HG03575 (cell line): ENCODE results near the gene SHISA6.
"Not testable (repeated sequence)": the region's sequence is repeated elsewhere in the genome, so short reads cannot be mapped to it uniquely, and the experiment has no call there.

Experiments used
- ATAC-seq: cut with Tn5 transposase; IDR thresholded peaks from one replicate; pipeline ENCODE4 v1.9.1; 2021; ENCODE audit not compliant: unreplicated experiment, insufficient number of reproducible peaks, low FRiP score; ENCODE audit errors: extremely low read depth

Gene SHISA6

DNA sequence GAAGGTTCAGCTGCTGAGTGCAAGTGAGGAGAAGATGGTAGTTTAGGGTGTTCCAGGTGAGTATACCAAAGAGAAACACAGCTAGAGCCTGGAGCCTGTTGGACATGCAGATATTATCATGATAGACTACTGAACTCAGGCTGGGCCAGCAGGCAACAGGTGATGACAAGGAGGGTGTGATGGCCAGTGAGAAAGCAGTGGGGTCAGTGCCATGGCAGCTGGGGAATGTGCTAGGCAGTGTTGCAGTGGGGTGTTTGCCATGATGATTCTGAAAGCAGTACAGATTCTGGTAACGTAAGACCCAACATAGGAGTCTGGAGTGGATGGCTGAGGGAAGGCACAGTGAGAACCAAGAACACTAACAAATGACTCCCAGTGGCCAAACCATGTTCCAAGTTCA lies 57.4 kb downstream of the SHISA6 start:
- no peak for ATAC-seq

DNA sequence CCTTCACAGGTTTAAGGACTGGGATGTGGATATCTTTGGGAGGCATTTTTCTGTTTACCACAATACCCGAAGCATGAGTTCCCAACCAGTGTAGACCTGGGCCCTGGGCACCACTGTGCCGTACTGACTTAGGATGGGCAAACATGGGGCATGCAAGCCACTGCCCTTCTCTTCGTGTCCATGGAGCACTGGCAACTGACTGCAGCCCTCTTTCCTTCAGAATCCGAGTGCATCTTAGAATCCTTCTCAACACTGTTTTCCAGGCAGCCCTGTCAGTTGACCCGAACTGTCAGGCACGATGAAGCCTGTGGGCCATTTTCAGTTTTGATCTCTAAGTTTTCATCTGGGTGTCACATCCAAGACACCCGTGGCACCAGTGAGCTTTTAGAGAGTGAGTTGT lies 59.2 kb downstream of the SHISA6 start:
- no peak for ATAC-seq

DNA sequence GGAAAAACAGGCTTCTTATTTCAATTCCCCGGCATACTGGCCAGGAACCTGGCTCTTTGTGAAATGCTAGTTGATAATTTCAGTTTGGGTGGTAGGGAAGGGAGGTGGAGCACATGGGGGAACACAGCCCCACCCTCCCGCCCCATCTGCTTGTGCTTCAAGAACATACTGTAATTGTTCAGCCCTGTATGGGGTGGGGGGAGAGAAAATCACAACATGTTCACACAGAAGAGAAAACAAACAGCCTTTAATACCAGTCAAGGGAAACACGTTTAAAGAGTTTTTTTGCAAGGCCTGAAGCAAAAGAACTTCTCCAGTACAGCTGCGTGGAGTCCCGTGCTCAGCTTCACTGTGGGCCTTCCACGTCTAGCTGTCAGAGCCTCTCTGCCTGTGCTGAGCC lies 59.7 kb downstream of the SHISA6 start:
- no peak for ATAC-seq

DNA sequence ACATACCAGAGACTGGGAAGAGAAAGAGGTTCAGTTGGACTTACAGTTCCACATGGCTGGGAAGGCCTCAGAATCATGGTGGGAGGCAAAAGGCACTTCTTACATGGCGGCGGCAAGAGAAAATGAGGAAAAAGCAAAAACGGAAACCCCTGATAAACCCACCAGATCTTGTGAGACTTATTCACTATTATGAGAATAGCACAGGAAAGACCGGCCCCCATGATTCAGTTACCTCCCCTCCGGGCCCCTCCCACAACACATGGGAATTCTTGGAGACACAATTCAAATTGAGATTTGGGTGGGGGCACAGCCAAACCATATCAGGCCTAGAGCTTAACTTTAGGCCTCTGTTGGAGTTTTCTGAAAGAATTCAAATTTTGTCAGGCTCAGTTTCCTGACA lies 60.9 kb downstream of the SHISA6 start:
- not testable (repeated sequence) for ATAC-seq

DNA sequence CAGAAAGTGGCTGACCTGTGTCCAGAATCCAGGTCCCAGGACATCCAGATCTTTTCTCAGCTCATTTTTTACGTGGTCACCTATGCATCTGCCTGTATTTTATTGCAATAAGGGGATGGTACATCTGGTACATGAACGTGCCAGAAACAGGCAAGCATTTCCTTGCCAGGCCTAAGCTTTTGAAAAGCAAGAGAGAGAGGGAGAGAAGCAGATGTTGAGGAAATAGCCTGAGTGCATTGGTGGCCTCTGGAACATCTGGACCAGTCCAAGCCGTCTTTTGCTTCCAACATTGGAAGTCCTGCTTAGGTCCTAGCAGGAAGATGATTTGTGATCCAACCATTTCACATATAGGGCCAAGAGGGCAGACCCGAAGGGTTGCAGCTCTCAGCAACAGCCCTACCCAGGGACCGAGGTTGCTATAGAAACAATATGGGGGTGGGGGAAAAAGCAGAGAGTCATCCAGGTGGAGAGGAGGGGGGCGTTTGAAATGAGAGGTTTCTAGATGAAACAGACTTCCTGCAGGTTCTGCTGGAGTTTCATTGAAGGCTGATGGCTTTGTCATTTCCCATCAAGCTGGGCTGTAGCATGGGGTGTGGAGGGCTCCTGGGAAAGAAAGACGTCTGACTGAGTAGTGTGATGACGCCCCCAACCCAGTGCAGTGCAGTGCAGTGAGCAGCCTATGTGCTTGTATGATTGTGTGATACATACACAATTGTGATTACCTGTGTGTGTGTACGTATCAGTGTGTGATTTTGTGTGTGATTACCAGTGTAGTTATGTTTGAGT lies 61.6 kb downstream of the SHISA6 start:
- ATAC-seq, result no peak

DNA sequence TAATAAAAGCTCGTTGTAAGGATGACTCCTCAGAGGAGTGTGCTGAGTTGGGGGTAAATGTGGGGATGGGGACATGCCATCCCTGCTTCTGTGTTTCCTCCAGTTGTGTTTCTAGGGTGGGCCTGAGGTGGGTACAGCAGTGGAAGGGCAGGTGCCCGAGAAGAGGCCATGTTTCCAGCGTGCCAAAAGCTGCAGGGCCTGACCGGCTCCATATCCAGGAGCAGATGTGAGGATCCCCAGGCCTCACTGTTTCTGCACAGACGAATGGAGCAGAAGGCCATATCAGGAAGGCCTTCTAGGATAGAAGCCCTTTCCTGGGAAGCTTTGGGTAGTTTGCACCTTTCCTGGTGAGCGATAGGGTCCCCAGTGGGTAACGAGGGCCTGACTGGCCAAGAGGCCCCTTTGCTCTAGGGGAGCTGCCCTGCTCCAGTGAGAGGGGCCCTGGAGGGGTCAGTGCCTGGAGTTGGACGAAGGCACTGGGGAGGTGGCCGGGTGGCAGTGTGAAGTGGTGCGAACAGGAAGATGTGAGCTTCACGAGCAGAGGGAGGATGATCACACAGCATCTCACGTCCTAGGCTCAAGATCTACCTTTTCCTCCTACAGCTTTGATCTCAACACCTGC lies 62.9 kb downstream of the SHISA6 start:
- no peak for ATAC-seq

DNA sequence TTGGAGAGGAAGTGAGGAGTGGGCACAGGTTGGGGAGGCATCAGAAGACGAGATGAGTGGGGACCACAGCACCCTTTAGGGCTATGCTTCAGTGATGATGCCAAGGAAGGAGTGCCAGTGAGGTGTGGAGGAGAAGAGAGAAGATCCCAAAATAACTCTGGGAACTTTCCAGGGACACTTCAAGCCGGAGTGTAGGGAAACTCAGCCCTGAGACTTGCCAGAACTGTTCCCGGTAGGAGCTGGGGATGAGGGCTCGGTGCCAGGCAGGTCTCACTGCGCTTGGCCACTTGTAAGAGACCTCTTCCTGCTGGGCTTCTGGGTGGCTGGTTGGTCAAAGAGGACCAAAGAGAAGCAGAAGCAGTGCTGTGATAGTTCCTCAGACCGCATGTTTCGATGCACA lies 63.6 kb downstream of the SHISA6 start:
- ATAC-seq, result no peak

DNA sequence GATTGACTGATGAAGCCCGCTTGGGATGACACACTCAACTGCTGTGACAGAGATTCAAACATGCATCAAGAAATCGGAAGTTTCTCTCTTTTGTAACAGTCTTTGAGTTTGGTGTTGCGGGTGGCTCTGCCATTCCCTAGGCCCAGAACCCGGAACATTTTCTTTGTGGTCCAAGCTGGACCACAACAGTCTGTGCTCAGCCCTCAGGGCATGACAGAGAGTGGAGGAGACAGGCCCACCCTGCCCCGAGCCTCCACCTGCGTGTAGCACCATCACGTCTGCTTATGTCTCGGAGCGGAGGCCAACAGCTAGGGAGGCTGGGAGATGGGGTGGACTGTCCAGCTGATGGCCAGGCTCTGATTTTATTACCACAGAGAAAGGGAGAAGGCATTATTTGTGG lies 64.5 kb downstream of the SHISA6 start:
- ATAC-seq, result no peak

DNA sequence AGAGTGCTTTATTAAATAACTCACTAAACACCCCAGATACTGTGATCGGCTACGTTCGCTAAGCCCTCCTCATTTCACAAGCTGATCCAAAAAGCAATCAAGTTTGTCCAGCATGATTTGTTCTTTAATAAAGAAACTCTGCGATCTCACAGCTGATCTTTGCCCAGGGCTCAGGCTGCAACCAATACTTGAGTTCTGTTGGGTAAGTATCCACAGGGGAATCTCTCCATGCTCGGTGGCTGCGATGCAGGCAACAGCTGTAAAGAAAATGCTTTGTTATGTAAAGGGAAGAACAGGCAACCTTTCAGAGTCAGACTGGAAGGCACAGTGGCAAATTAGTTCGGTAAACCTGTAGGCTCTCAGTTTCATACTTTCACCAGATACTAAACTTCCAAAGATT lies 67.5 kb downstream of the SHISA6 start:
- ATAC-seq, result no peak

DNA sequence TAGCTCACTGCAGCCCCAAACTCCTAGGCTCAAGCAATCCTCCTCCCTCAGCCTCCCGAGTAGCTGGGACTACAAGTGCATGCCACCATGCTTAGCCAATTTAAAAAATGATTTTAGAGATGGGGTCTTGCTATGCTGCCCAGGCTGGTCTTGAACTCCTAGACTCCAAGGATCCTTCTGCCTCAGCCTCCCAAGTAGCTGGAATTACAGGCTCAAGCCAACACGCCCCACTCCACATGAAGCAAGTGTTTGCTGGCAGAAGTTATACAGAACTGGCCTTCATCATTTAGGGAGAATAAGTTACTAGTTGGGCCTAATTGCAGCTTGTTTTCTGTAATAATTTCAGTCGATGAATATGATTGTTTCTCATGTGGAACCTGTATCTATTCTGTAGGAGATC lies 68.0 kb downstream of the SHISA6 start:
- ATAC-seq, result no peak

DNA sequence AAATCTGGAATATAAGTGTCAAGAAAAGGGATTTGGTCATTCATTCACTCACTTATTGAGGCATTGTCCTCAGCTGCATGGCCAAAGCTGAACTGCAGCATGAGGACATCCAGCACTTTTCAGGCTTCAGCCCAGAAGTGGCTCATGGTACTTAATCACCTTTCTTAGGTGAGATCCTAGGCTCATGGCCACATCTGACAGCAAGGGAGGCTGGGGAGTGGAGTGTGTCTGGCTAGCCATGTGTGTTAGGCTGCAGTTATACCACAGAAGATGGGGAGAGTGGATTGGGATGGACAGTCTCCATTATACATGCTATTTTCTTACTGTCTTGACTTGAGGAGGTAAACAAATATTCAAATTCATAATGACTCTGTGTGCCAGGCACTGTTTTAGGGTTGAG lies 68.8 kb downstream of the SHISA6 start:
- no peak for ATAC-seq

DNA sequence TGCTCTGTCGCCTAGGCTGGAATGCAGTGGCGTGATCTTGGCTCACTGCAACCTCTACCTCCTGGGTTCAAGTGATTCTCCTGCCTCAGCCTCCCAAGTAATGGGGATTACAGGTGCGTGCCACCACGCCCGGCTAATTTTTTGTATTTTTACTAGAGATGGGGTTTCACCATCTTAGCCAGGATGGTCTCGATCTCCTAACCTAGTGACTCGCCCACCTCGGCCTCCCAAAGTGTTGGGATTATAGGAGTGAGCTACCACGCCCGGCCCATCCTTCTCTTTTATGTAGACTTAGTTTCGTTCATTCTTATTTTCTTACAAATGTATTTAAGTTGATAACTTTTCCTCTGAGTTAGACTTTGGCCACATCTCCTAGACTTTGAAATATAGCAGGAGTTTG lies 75.4 kb downstream of the SHISA6 start:
- ATAC-seq, result not testable (repeated sequence)

DNA sequence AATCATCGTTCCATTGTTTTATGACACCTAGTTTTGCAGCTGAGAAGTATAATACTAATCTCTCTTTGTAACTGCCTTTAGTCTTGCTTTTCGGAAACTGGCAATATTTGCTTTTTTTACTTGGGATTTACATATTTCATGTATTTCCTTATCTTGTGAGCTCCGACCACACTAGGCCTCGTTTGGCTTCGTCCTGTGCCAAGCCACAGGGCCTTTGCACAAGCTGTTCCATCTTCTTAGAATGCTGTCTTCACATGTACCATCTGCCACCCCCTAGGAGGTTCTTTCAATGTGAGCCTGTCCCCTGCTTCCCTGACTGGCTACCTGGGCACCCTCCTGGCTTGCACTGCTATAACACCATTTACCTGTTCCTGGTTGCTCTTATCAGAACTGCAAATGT lies 77.2 kb downstream of the SHISA6 start:
- ATAC-seq, result no peak

DNA sequence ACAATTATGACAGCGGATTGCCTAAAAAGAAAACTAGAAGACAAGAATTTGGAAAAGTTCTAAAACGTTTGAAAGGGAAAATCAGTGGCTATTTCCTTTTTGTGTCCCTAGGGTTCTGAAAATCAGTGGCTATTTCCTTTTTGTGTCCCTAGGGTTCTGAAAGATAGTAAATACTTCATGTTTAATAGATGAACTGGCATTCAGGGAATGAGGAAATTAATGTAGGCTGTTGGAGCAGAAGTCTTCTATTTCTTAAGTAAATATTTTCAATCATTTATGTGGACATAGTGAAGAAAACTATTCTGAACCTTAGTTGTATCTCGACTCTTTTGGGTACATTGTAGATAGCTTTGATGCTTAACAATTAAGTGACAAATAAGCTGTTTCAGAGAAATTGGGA lies 78.9 kb downstream of the SHISA6 start:
- ATAC-seq, result no peak

DNA sequence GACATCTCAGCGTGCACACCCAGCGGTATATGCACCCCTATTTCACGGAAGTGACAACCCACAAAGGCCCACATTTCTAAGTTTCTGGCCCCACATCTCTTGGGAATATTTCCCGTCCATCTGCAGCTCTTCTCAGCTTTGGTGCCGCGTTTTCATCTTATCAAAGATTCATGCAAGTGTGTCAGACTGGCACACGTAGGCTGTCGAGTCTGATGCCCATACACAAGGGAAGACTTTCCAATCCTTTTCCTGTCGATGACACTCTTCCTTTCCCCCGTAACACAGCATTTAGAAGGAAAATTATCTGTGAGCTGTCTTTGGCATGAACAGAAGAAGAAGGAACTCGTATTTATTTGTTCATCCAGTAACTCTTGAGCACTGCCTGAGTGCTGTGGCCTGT lies 83.0 kb downstream of the SHISA6 start:
- ATAC-seq, result no peak

DNA sequence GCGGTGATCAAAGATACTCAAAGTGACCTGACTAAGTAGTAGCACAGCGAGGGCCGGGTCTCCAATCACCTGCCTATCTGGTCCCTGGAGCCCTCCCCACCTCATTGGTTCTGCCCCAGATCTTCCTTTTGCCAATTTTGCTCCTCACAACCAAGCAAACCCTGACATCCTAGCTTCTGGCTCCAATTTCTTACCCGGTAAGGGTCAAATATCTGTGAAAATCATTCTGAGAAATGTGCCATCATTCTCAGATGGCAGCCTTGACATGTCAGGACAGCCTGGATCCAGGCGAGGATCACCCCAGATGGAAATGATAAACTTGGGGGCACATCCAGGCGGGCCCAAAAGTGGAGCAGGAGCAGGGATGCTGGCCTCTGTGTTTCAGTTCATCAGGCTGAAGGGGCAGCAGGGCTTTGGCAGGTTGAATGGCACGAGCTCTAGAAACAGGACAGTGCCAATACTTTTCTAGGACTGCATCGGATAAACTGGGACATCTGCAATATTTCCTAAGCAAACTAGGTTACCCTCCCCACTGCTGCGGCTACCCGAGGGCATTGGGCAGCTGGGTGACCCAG lies 83.9 kb downstream of the SHISA6 start:
- ATAC-seq, result no peak

DNA sequence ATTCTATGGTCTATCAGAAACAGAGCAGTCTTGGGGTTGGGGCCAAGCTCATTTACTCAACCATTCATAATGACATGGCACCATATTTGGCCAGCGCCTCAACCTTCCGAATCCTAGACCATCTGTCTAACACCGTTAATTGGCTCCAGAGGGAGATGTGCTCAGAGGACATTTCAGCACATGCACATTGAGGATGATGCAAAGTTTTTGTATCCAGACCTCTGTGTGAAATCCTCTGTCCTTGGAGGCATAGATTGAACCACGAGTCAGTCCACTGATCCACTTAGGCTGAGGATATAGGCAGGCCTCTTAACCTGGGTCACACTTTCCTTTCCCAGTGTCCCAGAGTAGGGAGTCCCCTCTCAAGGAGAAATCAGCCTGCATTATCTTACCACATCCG lies 85.5 kb downstream of the SHISA6 start:
- no peak for ATAC-seq

DNA sequence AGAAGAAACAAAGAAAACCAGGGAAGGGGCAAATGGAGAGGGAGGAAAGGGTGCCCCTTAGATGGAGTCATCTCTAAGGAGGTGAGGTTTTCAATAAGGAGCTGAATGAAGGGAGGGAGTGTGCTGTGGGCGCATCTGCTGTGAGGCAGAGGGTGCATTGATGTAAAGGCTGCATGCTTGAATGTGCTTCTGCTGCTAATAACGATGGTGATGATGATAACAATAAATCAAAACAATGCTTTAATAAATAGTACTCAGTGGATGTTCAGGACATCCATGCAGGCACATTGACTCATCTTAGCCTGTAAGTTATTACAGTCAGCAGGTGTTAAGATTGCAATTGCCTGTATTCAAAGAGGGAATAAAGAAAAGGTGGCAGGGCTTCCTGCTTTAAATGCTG lies 87.8 kb downstream of the SHISA6 start:
- ATAC-seq, result no peak

DNA sequence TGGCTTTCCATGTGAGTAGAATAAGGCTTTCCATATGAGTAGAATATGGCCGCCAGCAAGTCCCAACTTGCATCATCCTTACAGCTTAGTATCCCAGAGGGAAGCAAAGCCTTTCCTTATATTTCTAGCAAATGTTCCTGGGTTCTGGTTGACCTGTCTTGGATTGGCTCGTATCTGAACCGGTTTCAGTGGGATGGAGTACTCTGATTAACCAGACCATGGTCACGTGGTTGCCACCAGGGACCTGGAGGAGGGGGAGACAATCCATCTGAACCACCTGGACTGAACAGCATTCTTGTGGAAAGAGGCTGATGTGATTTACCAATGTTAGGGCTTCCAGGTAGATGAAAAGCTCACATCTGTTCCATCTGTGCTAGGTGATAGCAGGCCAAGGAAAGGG lies 89.0 kb downstream of the SHISA6 start:
- no peak for ATAC-seq

DNA sequence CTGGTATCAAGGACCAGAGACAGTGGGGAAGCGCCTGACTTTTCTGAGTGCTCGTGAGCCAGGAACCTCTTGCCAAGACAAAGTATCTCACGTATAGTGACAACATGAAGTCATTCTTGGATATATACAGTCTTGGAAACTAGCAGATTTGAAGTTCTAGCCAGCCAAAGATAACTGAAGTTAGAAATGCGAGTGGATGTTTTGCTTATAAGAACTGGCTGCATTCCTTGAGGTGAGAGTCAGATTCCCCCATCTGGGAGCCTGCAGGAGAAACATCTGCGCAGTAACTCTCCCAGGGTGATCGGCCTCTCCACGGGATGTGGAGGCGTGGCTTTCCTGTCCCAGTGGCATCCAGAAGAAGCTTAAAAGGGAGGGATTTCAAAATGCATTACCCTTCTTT lies 89.8 kb downstream of the SHISA6 start:
- no peak for ATAC-seq
